ENCODE data around the gene RNF121.

DNA sequence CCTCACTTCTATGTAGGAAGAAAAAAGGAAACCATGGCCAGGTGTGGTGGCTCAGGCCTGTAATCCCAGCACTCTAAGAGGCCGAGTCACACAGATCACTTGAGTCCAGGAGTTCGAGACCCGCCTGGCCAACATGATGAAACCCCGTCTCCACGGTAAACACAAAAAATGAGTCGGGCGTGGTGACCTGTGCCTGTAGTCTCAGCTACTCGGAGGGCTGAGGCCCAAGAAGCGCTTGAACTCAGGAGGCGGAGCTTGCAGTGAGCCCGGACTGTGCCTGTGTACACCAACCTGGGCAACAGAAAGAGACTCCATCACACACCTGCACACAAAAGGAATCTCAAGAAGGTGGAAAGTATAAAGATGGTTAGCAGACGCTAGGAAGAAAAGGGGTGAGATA lies 32.9 kb upstream of the RNF121 start:
- TF ChIP-seq, protein P1, sequence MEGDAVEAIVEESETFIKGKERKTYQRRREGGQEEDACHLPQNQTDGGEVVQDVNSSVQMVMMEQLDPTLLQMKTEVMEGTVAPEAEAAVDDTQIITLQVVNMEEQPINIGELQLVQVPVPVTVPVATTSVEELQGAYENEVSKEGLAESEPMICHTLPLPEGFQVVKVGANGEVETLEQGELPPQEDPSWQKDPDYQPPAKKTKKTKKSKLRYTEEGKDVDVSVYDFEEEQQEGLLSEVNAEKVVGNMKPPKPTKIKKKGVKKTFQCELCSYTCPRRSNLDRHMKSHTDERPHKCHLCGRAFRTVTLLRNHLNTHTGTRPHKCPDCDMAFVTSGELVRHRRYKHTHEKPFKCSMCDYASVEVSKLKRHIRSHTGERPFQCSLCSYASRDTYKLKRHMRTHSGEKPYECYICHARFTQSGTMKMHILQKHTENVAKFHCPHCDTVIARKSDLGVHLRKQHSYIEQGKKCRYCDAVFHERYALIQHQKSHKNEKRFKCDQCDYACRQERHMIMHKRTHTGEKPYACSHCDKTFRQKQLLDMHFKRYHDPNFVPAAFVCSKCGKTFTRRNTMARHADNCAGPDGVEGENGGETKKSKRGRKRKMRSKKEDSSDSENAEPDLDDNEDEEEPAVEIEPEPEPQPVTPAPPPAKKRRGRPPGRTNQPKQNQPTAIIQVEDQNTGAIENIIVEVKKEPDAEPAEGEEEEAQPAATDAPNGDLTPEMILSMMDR (IDR thresholded peaks at IDR 0.05): no peak
- TF ChIP-seq POLR2A (IDR thresholded peaks at IDR 0.05): no peak
